ENCODE data around the gene BMPR1A.

BMPR1A gene

DNA sequence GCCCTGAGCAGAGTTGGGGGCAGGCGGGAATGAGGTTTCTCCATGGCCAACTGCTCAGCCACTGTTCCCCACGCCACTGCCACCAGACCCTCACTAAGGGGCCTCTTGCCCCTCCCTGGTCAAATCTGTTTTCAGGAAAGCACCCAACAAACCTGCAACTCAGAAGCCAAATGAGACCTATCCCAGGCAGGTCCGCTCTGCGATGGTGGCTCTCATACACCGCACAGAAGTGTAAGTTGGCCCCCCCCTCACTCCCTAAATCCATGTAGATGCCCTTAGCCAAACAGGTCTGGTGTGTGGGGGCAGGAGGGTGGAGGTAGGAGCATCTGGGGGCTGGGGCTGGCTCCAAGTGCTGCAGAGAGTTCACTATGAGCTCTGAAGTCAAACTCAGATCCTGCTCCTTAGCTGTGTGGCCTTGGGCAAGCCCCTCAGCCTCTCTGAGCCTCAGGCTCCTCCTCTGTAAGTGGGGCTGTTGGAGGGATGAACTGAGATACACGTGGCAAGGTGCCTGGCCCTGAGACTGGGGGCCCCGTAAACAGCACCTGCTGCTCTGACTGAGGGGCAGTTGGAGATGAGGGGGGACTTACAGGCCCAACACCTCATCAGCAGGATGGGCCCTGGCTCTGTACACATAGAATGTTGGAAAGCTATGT is 199.9 kb downstream of the BMPR1A start:
- in situ Hi-C loops (cut with HindIII; ENCODE audit: low sequenced_read_pairs) = no loop called here
- no peak for DNase-seq (ENCODE audit: low read depth)
- TF ChIP-seq, protein P1, sequence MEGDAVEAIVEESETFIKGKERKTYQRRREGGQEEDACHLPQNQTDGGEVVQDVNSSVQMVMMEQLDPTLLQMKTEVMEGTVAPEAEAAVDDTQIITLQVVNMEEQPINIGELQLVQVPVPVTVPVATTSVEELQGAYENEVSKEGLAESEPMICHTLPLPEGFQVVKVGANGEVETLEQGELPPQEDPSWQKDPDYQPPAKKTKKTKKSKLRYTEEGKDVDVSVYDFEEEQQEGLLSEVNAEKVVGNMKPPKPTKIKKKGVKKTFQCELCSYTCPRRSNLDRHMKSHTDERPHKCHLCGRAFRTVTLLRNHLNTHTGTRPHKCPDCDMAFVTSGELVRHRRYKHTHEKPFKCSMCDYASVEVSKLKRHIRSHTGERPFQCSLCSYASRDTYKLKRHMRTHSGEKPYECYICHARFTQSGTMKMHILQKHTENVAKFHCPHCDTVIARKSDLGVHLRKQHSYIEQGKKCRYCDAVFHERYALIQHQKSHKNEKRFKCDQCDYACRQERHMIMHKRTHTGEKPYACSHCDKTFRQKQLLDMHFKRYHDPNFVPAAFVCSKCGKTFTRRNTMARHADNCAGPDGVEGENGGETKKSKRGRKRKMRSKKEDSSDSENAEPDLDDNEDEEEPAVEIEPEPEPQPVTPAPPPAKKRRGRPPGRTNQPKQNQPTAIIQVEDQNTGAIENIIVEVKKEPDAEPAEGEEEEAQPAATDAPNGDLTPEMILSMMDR (IDR thresholded peaks at IDR 0.05; ENCODE audit: low read depth, low read length, missing control alignments) = no peak
- no peak overlapping the region for H3K4me3 ChIP-seq (ENCODE audit: low read depth, low read length)

DNA sequence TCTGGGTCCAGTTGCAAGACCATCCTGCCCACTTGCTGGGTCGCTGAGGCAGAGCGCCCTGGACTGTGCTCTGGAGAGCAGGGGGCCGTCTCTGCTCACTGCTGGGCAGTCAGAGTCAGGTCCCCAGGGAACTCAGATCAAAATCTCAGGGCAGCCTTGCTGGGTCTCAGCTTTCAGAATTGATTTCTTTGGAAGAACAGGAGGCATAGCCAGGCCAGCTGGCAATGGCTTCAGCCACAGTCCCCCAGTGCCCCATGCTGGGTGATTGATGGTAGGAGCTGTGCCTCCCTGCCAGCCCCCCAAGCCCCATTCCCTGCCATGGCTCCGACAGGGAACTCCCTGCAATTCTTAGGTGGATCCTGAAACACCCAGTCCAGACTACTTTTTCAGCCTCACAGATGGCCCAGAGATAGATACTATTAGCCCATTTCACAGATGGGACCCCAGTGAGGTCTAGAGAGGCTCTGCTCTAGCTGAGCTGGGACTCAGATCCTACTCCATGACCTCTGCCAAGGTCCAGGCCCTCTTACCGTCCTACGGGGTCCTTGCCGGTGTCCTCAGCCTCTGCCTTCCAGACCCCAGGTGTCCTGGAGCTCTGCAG is 200.5 kb downstream of the BMPR1A start:
- in situ Hi-C loops (cut with HindIII; ENCODE audit: low sequenced_read_pairs) = no loop called here
- DNase-seq (ENCODE audit: low read depth) = no peak
- H3K4me3 ChIP-seq (ENCODE audit: low read depth, low read length) = no peak overlapping the region
- TF ChIP-seq, protein P1 (IDR thresholded peaks at IDR 0.05; ENCODE audit: low read depth, low read length, missing control alignments) = no peak

DNA sequence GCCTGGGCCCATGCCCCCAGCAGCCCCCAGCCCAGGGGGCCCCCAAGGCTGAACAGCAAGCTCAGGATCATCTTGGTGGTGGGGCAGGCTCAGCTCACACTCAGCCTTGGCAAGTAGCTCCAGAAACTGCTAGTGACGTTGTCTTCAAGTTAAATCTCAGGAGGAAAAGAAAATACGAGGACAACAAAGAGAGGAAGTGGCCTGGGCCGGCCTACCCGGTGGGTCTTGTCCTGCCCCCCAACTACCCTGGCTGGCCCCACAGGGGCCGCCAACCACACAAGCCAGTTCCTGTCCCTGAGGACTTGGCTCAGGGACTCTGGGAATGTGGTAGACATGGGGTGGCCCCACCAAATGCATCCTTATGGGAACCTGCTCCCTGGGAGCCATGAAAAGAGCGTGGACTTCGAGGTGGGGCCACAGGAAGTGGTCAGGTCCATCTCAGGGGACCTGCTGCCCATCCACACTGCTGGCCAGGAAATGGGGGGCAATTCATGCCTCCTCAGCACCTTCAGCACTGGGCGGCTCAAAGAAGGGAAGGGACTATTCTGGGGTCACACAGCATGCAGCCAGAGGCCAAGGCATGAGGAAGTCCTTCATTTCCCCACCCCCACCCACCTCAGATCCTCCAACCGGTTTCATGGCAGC is 201.2 kb downstream of the BMPR1A start, which contains the start of gene MMRN2:
MMRN2 (minus strand) TSS at position 145 of the 645 bp plus-strand sequence; CDS start at position 71, 74 bp downstream.
- TF ChIP-seq, protein P1 (IDR thresholded peaks at IDR 0.05; ENCODE audit: low read depth, low read length, missing control alignments) = no peak
- in situ Hi-C loops (cut with HindIII; ENCODE audit: low sequenced_read_pairs) = no loop called here
- no peak for DNase-seq (ENCODE audit: low read depth)
- H3K4me3 ChIP-seq (ENCODE audit: low read depth, low read length) = no peak within 1 kb of the TSS

DNA sequence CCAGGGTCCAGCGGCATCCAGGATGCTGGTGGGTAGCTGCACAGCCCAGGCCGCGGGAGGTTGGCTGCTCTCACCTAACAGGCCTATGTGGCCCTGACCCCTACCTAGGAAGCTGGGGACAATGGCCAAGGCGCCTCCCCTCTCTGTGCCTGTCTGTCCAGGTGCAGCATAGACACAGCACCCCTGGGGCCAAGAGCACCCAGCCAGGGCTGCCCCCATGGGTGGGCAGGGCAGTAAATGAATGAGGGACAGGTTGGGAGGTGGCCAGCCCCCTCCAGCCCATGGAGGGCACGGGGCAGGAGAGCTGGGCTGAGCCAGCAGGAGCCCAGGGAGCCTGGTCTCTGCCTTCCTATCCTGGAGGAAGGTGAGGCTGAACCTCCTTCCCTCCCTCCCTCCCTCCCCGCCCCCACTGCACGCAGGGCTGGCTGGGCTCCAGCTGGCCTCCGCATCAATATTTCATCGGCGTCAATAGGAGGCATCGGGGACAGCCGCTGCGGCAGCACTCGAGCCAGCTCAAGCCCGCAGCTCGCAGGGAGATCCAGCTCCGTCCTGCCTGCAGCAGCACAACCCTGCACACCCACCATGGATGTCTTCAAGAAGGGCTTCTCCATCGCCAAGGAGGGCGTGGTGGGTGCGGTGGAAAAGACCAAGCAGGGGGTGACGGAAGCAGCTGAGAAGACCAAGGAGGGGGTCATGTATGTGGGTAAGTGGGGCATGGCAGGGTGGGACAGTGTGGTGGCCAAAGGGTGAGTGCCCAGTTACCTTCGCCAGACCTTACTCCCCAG is 201.9 kb downstream of the BMPR1A start, which contains the start of gene SNCG:
SNCG (plus strand) TSS at position 484 of the 785 bp plus-strand sequence; CDS start at position 583, 99 bp downstream.
- in situ Hi-C loops (cut with HindIII; ENCODE audit: low sequenced_read_pairs) = no loop called here
- DNase-seq (ENCODE audit: low read depth) = no peak
- no peak within 1 kb of the TSS for H3K4me3 ChIP-seq (ENCODE audit: low read depth, low read length)
- TF ChIP-seq, protein P1 (IDR thresholded peaks at IDR 0.05; ENCODE audit: low read depth, low read length, missing control alignments) = no peak

DNA sequence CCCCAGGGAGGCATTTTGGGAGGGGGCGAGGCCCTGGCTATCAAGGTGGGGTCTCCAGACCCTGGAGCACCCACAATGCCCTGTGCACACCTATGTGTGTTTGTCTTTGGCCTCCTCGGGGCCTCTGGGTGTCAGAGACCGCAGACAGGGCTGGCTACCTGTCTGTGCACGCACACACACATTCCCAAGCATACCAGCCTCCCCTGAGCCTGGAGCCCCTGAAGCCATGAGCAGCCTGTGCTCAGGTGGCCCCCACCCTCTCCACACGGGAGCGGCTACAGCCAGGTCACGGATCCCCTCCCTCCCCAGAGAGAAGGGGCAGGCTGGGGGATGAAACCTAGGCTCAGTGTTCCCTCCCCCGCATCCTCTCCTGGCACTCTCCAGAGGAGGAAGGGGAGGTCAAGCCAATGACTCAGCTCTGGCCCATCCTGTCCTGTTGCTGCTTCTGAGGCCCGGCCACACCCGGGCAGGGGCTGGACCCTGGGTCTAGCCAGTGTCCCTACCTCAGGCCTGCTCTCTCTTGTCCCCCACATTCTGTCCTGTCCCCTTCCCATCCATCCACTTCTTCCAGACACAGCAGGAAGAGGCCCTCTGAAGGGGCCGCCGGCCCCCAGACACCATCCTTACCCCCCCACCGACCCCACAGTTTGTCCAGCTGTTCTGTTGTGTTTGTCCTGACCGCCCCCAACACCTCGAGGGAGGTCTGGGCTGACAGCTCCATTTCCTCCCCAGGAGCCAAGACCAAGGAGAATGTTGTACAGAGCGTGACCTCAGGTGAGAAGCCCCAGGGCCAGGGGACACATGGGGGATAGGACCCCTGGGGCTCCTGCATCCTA is 202.7 kb downstream of the BMPR1A start:
- TF ChIP-seq, protein P1 (IDR thresholded peaks at IDR 0.05; ENCODE audit: low read depth, low read length, missing control alignments) = no peak
- in situ Hi-C loops (cut with HindIII; ENCODE audit: low sequenced_read_pairs) = no loop called here
- H3K4me3 ChIP-seq (ENCODE audit: low read depth, low read length) = no peak overlapping the region
- no peak for DNase-seq (ENCODE audit: low read depth)
